ENCODE results near the gene NAE1. TPM values are rescaled to one million over a fixed set of nuclear protein-coding genes. Genes with fewer than 3 reads are reported as not detected.
"Not testable (repeated sequence)": the region's sequence is repeated elsewhere in the genome, so short reads cannot be mapped to it uniquely, and the experiment has no call there.

The NAE1 gene
- total RNA-seq, 1 experiment from 2014 or later: 135 TPM

- DNase-seq (ENCODE audit: low read depth): no peak
Observed at GRCh38 chr16:66802159-66802558, 28.6 kb downstream of the NAE1 start.

GRCh38 chr16:66801320-66802105, 29.3 kb downstream of the NAE1 start, which contains the start of gene TERB1:
Gene TERB1, minus strand, starts transcription at chr16:66801584. Its CDS starts 4,786 bp downstream, at chr16:66796798.
- no peak for DNase-seq (ENCODE audit: low read depth)

DNA sequence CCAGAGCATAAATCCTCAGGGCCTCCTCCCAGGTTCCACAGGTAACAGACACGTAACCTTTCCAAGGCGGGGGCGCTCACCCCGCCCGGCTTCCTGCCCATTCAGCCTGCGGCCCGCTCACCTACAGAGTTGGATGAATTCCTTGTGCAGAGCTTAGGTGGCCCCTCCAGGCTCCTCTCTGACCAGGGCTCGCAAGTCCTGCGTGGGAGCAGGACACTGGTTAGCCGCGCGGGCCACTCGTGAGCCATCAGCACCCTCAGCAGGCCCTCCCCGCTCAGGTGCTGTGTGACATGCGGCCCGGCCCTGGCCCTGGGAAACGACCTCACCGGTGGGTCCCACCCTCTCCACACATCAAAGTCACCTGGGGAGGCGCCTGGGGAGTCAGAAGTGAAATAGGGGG, 29.9 kb downstream of the NAE1 start:
- DNase-seq (ENCODE audit: low read depth): no peak

- DNase-seq (ENCODE audit: low read depth): no peak
Observed at GRCh38 chr16:66798161-66798560, 32.6 kb downstream of the NAE1 start.

DNA sequence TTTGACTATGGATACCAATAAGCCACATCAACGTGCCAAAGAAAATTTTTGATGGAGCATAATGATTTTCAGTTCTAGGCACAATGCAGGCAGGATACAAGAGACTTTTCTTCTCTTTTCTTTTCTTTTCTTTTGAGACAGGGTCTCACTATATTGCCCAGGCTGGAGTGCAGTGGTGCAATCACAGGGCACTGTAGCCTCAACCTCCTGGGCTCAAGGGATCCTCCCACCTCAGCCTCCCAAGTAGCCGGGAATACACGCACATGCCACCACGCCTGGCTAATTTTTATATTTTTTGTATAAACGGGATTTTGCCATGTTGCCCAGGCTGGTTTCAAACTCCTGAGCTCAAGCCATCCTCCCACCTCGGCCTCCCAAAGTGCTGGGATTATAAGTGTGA, 36.8 kb downstream of the NAE1 start:
- not testable (repeated sequence) for DNase-seq (ENCODE audit: low read depth)

- no peak for DNase-seq (ENCODE audit: low read depth)
Observed at GRCh38 chr16:66790130-66790733, 40.5 kb downstream of the NAE1 start.

- DNase-seq (ENCODE audit: low read depth): no peak
Observed at GRCh38 chr16:66787427-66787826, 43.3 kb downstream of the NAE1 start.

- no peak for DNase-seq (ENCODE audit: low read depth)
Observed at GRCh38 chr16:66786551-66786950, 44.2 kb downstream of the NAE1 start.

GRCh38 chr16:66776457-66776856, 54.3 kb downstream of the NAE1 start:
- DNase-seq (ENCODE audit: low read depth): no peak

DNA sequence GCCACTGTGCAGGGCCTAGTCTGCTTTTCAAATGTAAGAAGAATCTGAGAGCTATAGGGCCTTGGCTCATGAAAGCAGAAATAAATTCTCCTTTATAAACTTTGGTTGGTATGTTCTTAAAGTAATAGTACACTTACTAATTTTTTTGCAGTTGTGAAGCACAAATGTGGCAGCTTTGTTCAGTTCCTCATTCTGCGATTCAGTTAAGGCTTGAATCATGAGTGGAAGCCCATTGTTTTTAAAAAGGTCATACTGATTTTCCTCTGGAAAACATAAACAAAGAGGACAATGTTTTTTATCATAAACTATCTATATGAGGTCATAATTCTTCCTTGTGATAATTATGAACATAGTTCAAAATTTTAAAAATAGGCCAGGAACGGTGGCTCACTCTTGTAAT, 55.8 kb downstream of the NAE1 start:
- DNase-seq (ENCODE audit: low read depth): no peak

DNA sequence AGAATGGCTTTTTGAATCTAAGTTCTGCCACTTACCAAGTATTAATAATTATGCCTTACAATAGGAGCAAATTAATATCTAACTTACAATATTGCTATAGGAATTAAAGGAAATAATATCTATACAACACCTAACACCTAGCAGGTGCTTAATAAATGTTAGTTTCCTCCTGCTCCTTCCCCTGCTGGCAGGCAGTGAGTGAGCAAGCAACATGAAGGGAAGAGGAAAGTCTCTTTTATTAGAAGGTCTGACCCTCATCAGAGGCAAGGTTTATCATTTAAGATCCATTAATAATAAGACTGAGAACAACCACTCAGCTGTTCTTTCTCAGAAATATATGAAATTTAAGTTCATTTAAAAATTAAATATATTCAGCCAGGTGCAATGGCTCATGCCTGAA, 72.7 kb downstream of the NAE1 start:
- DNase-seq (ENCODE audit: low read depth): no peak

- DNase-seq (ENCODE audit: low read depth): no peak
Observed at GRCh38 chr16:66754819-66755218, 76.0 kb downstream of the NAE1 start.

DNA sequence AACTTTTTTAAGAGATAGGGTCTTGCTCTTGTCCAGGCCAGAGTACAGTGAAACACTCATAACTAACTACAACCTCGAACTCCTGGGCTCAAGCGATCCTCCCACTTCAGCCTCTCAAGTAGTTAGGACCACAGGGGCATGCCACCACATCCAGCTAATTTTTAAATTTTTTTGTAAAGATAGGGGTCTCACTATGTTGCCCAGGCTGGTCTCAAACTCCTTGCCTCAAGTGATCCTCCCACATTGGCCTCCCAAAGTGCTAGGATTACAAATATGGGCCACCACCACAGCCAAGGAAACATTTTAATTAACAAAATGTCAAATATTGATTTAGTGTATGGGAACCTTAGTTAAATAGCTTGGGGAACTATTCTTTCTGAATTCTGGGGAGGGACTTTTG, 76.6 kb downstream of the NAE1 start:
- DNase-seq (ENCODE audit: low read depth): no peak

- DNase-seq (ENCODE audit: low read depth): no peak
Observed at GRCh38 chr16:66752958-66753357, 77.8 kb downstream of the NAE1 start.

Other genes with a start within 250 kb of the NAE1 start
- gene CMTM3, start 226.3 kb downstream of the NAE1 start, total RNA-seq (2014; rRNA removed; shearing (Covaris generic)): 47.9 and 49.2 TPM in 2 replicates
- gene CMTM4, start 134.2 kb downstream of the NAE1 start, total RNA-seq (2014; rRNA removed; shearing (Covaris generic)): 20.5 and 22.4 TPM in 2 replicates
- 60.1 and 63.3 TPM in 2 replicates for gene DYNC1LI2, start 79.4 kb downstream of the NAE1 start, total RNA-seq (2014; rRNA removed; shearing (Covaris generic))
- not detected in 2 replicates for gene TERB1, start 29.4 kb downstream of the NAE1 start, total RNA-seq (2014; rRNA removed; shearing (Covaris generic))
- not detected in 2 replicates for gene CA7, start 13.4 kb upstream of the NAE1 start, total RNA-seq (2014; rRNA removed; shearing (Covaris generic))
- 6.1 and 6.6 TPM in 2 replicates for gene PDP2, start 49.5 kb upstream of the NAE1 start, total RNA-seq (2014; rRNA removed; shearing (Covaris generic))
- gene CDH16, start 87.9 kb upstream of the NAE1 start, total RNA-seq (2014; rRNA removed; shearing (Covaris generic)): not detected in 2 replicates
- 3.4 and 5.1 TPM in 2 replicates for gene RRAD, start 94.6 kb upstream of the NAE1 start, total RNA-seq (2014; rRNA removed; shearing (Covaris generic))
- gene CIAO2B, start 103.4 kb upstream of the NAE1 start, total RNA-seq (2014; rRNA removed; shearing (Covaris generic)): 254 and 336 TPM in 2 replicates
- 19.2 and 21.3 TPM in 2 replicates for gene CES2, start 104.5 kb upstream of the NAE1 start, total RNA-seq (2014; rRNA removed; shearing (Covaris generic))
- gene CES3, start 130.3 kb upstream of the NAE1 start, total RNA-seq (2014; rRNA removed; shearing (Covaris generic)): 0.10 TPM in 1 of 2 replicates, not detected in the other
- 0.72 TPM in 1 of 2 replicates, not detected in the other for gene CES4A, start 157.6 kb upstream of the NAE1 start, total RNA-seq (2014; rRNA removed; shearing (Covaris generic))
- 98.3 and 105 TPM in 2 replicates for gene CBFB, start 198.2 kb upstream of the NAE1 start, total RNA-seq (2014; rRNA removed; shearing (Covaris generic))

All from RPMI7951 (cell line).